GM18861 (cell line): Measurements from ENCODE around the gene OR5A2.
A peak's percentile ranks its signal among the peaks of the same experiment; 100 is the strongest.
"Not testable (repeated sequence)": the region's sequence is repeated elsewhere in the genome, so short reads cannot be mapped to it uniquely, and the experiment has no call there.

Experiments used
- ATAC-seq: cut with Tn5 transposase; IDR thresholded peaks from one replicate; pipeline ENCODE4 v1.9.1; 2021; ENCODE audit not compliant: unreplicated experiment

Gene OR5A2

GRCh38 chr11:59400461-59401261, 25.6 kb downstream of the OR5A2 start:
- no peak for ATAC-seq

- no peak for ATAC-seq
Observed at GRCh38 chr11:59394186-59394585, 32.0 kb downstream of the OR5A2 start.

GRCh38 chr11:59380263-59381059, 45.8 kb downstream of the OR5A2 start:
- ATAC-seq: peak; percentile 92

- ATAC-seq: not testable (repeated sequence)
Observed at GRCh38 chr11:59372324-59372723, 53.9 kb downstream of the OR5A2 start.

GRCh38 chr11:59368238-59369022, 57.8 kb downstream of the OR5A2 start:
- ATAC-seq: no peak
